Measurements from ENCODE around the gene SIGMAR1.

The SIGMAR1 gene

DNA sequence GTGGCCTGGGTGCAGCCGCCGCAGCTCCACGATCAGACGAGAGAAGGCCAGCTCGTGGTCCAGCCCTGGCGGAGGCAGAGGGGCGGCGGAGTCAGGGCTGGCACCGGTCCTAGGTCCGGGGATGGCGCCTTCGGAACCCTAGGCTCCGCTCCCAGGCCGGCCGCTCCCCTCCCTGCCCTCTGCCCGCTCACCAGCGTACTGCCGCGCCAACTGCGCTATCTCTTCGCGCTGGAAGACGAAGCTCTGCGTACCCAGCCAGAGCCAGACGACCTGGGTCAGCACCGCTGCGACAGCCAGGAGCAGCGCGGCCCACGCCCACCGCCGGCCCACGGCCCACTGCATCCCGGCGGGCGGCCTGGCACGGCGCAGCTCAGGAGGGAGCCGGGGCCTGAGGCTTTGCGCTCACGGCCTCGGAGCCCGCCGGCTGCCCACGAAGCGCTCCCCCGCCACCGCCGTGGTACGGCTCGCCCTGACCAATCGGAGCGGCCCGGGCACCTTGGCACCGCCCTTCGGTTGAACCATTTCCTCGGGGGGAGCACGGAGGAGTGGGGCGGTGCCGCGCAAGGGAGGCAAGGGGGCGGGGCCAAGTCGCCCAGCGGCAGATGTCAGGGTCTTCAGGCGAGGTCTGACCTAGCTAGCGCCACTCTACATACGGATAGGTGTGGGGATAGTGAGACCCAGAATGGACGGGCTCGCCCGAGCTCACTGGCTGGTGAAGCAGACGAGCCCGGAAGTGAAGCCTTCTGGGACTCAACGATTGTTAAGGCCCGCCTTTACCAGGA, at the start of gene SIGMAR1:
Gene SIGMAR1 (minus strand): TSS at position 432 of the 782 bp plus-strand sequence. CDS start 90 bp downstream, at position 342.
- DNase-seq, result peak; percentile 98

DNA sequence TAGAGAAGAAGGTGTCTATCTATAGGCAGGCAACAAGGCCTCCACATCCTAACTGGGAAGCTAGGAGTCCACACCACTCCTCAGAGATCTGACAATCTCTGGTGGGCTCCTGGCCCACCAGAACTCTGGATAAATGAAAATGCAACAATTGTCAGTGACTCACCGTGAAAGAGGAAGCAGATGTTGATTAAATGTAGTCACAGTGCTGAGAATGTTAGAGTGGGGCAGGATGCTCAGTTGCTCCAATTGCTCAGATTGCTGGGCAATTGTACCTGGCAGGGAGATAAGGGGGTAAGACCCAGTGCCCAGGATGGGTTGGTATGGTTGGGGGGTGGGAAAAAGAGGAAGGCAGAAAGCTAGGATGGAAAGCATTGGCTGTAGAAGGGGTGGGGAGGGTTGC, 49.1 kb upstream of the SIGMAR1 start:
- no peak for DNase-seq

DNA sequence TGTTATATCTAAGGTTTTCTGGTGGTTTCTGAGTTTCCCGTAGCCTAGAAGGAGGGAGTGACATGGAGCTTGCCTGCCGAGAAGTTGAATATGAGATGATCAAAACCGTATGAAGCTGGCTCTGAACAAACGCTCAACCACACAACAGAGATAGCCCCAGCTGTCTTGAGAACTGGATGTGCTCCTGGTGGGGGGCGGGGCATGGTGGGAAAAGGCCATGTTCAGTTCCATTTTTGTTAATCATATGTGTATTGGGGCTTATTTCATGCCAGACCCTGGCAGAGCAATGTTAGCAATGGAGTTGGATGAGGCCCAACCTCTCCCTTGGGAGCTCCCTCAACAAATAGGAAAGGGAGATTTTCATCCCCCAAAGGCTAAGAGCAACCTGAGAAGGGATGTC, 48.6 kb upstream of the SIGMAR1 start:
- no peak for DNase-seq

DNA sequence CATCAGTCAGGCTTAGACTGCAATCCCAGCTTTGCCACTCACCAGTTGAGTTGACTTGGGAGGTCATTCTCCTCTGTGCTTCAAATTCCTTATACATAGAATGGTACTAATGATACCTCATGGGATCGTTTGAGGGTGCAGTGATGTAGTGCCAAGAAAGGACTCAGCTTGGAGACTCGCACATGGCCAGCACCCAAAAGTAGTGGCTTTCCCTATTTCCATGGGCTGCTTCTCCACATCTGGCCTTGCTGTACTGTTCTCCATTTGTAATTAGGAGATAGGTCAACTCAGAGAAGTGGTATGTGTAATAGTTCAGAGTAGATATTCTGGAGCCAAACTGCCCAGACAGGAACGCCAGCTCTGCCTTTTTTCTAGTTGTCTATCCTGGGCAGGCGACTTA, 48.0 kb upstream of the SIGMAR1 start:
- no peak for DNase-seq

DNA sequence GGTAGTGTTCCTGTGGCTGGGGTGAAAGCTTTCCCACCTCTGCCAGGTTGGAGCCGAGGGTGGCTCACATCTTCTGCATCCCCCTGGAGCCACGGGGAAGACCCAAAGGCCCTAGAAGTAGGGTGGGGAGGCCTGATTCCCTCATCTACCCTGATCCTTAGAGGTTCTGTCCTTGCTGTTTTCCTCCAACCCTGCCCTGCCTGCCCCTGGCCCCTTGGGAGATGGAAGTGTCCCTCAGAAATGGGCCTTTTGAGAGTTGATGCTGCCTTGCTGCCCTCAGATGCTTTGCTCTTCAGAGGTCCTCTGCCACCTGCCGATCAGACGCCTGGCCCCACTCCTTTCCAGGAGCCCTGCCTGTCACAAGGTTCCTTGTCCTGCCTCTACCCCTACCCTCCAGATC, 47.2 kb upstream of the SIGMAR1 start:
- DNase-seq, result no peak

GRCh38 chr9:34684145-34684544, 46.6 kb upstream of the SIGMAR1 start:
- DNase-seq, result no peak

GRCh38 chr9:34675869-34676268, 38.3 kb upstream of the SIGMAR1 start:
- no peak for DNase-seq

DNA sequence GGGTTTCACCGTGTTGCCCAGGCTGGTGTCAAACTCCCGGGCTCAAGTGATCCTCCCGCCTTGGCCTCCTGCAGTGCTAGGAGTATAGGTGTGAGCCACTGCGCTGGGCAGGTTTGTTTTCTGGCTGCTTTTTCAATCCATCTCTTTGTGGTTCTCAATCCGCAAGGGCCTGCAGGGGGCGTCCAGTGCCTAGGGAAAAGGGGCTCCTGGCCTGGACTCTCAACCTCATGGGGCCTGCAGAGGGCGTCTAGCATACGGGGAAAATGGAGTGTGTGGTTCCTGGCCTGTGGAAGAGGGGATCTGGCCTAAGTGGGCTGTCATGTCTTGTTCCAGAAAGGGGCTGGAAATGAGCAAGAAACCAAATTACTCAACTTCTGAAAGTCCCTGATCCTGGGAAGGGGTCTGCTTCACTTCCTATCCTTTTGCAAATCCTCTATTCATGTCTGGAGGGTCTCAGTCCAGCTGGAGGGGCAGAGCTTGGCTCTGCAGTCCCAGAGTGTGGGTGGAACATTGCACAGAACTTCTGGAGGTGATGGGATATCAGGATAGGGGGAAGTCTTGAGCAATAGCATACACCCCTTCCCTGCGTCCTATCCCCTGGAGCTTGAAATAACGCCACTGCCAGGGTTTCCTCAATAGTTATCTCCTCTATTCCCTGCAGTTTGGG, 37.6 kb upstream of the SIGMAR1 start:
- peak; percentile 77 for DNase-seq

DNA sequence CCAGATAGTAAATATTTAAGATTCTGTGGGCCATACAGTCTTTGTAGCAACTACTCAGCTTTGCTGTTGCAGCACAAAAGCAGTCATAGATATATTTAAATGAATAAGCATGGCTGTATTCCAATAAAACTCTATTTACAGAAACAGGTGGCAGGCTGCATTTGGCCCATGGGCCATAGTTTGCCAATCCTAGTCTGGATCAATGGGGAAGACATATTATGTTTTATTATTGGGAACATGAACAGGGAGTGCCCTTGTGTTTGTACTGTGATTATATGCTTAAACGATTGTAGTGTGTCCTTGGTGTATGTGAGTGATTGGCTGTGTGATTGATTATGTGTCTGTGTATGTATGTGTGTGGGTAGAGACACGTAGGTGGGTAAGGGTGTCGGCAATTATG, 36.9 kb upstream of the SIGMAR1 start:
- no peak for DNase-seq

DNA sequence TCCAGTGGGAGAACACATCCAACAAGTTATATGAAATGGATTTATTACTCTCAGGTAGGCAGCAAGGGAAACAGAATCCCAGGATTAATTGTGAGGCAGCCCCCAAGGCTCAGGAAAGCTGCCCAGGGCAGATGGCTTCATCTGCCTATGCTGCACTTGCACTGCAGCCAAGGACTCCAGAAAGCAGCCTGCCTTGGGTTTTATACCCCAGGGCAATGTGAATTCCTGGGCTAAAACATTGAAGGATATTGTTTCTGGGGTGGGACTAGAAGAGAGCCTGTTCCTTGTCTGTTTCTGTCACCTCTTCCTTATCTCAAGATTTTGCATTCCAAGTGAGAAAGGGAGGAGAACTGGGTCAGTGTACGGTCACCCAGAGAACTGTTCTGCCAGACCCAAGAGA, 33.7 kb upstream of the SIGMAR1 start:
- no peak for DNase-seq

DNA sequence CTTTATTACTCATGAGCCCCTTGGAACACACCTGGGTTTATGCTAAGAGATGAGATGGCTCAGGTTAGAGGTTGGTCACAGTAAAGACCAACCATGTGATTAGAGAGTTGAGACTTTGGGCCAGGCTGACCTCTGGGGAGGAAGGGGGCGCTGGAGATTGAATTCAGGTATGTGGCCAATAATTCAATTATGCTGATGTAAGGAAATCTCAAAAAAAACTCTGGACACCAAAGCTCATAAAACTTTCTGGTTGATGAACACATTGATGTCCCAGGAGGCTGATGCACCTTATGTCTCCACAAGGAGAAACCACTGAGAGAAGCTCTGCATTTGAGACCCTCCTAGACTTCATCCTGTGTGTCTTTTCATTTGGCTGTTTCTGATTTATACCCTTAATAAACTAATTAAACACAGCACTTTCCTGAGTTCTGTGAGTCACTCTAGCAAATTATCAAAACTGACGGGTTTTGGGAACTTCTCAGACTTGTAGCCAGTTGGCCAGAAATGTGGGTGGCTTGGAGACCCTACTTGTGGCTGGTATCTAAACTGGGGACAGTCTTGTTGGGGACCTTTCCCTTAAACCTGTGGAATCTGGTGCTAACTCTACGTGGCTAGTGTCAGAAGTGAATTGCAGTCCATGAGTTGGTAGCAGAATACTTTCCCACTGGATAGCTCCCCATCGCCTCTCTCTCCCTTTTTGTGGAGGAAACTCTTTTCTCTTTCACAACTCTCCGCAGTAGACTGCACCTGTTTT, 32.4 kb upstream of the SIGMAR1 start:
- DNase-seq, result no peak

GRCh38 chr9:34665381-34666250, 28.0 kb upstream of the SIGMAR1 start:
- peak; percentile 90 for DNase-seq

- no peak for DNase-seq
These were observed 27.4 kb upstream of the SIGMAR1 start for GRCh38 chr9:34665067-34665380.

GRCh38 chr9:34664281-34665066, 26.9 kb upstream of the SIGMAR1 start:
- DNase-seq, result peak; percentile 77

DNA sequence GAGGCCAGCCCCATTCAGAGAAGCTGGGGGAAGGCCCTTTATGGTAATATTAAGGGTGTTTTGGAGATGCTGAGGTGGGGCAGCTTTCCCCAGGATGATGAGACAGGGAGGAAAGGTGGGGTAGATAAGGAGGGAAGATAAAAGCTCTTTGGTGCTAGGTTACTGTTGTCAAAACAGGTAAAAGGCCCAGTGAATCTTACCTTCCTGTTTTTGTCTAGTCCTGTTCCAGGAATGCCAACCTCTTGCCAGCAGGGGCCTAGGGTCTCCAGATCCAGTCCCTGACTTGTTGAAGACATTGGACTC, 25.7 kb upstream of the SIGMAR1 start:
- DNase-seq, result no peak

- no peak for DNase-seq
These were observed 25.1 kb upstream of the SIGMAR1 start, which contains the start of gene CCL27 for GRCh38 chr9:34662526-34663302. Gene CCL27, minus strand, starts transcription at chr9:34662657. Its CDS starts 24 bp downstream, at chr9:34662633.

DNA sequence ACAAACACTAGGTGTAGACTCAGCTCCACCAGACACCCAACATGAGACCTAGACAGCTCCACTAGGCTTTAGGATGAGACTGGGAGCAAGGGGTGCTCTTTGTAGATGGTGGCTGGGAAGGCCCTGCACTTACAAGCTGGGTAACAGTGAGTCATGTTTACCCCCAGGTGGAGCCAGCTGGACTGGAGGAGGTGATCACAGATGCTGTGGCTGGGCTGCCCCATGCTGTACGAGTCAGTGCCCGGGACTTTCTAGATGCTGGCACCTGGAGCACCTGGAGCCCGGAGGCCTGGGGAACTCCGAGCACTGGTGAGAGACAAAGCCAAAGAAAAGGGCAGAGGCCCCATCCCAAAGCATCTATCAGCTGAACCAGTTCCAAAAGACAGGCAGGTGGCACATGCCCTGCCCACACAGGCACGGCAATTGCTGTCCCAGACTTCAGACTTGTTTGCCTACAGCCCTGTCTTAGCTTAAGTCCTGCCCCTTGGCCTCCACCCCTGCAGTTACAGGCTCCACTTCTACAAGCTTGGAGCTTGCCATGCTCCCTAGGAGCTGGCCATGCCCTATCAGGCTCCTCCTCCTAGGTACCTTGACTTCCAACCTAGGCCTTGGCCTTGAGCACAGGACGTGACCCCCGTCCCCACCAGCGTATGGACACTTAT, 22.1 kb upstream of the SIGMAR1 start:
- DNase-seq, result no peak

GRCh38 chr9:34658461-34658860, 20.9 kb upstream of the SIGMAR1 start:
- DNase-seq, result no peak

DNA sequence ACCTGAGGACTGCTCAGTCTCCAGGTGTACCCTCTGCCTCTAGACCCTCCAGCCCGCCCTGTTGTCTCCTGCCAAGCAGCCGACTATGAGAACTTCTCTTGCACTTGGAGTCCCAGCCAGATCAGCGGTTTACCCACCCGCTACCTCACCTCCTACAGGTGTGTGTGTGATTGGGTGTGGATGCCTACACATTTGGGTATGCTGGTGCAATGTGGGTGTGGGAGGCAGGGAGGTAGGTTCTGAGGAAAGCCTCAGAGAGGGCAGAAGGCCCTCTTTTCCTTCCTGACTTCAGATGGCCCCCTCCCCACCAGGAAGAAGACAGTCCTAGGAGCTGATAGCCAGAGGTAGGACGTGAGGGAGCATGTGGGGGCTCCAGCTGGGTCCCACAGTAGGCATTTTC, 19.4 kb upstream of the SIGMAR1 start:
- DNase-seq, result no peak

DNA sequence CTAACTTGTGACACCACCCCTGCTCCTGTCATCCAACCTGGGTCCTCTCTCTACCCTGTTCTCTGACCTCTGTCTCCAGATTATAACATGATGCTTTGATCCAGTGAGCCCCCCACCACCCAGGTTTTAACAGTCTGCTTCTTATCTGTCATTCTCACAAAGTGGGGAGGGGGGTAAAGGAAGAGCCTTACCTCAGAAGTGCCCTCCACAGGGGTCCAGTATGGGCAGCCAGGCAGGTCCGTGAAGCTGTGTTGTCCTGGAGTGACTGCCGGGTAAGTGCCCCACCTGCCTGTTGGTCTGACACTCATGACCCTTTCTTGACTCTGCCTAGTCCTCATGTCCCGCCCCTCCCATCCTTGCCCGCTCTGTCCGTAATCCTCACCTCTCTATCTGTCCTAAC, 17.8 kb upstream of the SIGMAR1 start:
- DNase-seq, result no peak
